Neuronal stem cell (in vitro differentiated cells): ENCODE results near the gene TTPAL.
A peak's percentile ranks its signal among the peaks of the same experiment; 100 is the strongest.

Experiments used
- DNase-seq: peaks from one replicate; pipeline ENCODE4 v3.0.0-alpha.2; 2013; ENCODE audit warnings: low spot score
- H2AFZ ChIP-seq: one replicate; pipeline ENCODE4 v1.6.1; 2013; ENCODE audit warnings: mild to moderate bottlenecking, low read length, inconsistent platforms
- H2AK5ac ChIP-seq: 2 replicates; pipeline ENCODE4 v1.6.1; 2013; ENCODE audit warnings: low read depth, mild to moderate bottlenecking, inconsistent platforms, low read length, moderate library complexity, mixed read lengths
- H2BK120ac ChIP-seq: 2 replicates; pipeline ENCODE4 v1.6.1; 2013; ENCODE audit warnings: low read depth, mild to moderate bottlenecking, inconsistent platforms, low read length, moderate library complexity, mixed read lengths
- H2BK12ac ChIP-seq: one replicate; pipeline ENCODE4 v1.6.1; 2013; ENCODE audit warnings: low read length, inconsistent platforms
- H2BK15ac ChIP-seq: 2 replicates; pipeline ENCODE4 v1.6.1; 2013; ENCODE audit warnings: mild to moderate bottlenecking, low read length, inconsistent platforms, mixed read lengths
- H2BK5ac ChIP-seq: one replicate; pipeline ENCODE4 v1.6.1; 2013; ENCODE audit warnings: inconsistent platforms, mild to moderate bottlenecking, low read length, moderate library complexity
- H3K14ac ChIP-seq: one replicate; pipeline ENCODE4 v1.6.1; 2013; ENCODE audit warnings: low read length, inconsistent platforms
- H3K18ac ChIP-seq: 2 replicates; pipeline ENCODE4 v1.6.1; 2013; ENCODE audit warnings: low read length, inconsistent platforms
- H3K23ac ChIP-seq: 2 replicates; pipeline ENCODE4 v1.6.1; 2013; ENCODE audit warnings: low read depth, mild to moderate bottlenecking, mixed read lengths, low read length, inconsistent platforms; ENCODE audit not compliant: poor library complexity
- H3K27ac ChIP-seq: replicated peaks from 3 replicates; pipeline ENCODE4 v1.5.1; 2013; ENCODE audit warnings: low read length, inconsistent platforms
- H3K27me3 ChIP-seq, 3 experiments: 2 replicates each; pipeline ENCODE4 v1.6.1; 2013; ENCODE audit warnings: low read length in 3 of 3, mild to moderate bottlenecking in 2 of 3, inconsistent platforms in 1 of 3, low read depth in 1 of 3, mixed read lengths in 1 of 3, moderate library complexity in 1 of 3; ENCODE audit not compliant: control insufficient read depth in 3 of 3, insufficient read depth in 3 of 3
- H3K36me3 ChIP-seq, 2 donors: replicated peaks in 1 of 2; 2 replicates each; pipeline ENCODE4 v1.6.1; 2013; ENCODE audit warnings: low read length in 2 of 2; ENCODE audit not compliant: control insufficient read depth in 2 of 2, insufficient read depth in 2 of 2
- H3K4ac ChIP-seq: 2 replicates; pipeline ENCODE4 v1.6.1; 2013; ENCODE audit warnings: inconsistent platforms, mild to moderate bottlenecking, low read length, moderate library complexity
- H3K4me1 ChIP-seq, 2 donors: 1 replicate in 1 of 2; 2 replicates in 1 of 2; pipeline ENCODE4 v1.6.1; 2013; ENCODE audit warnings: low read length in 2 of 2, low read depth in 1 of 2; ENCODE audit not compliant: control insufficient read depth in 2 of 2, insufficient read depth in 1 of 2
- H3K4me2 ChIP-seq: one replicate; pipeline ENCODE4 v1.6.1; 2013; ENCODE audit warnings: mild to moderate bottlenecking, low read length, inconsistent platforms; ENCODE audit not compliant: insufficient read depth, poor library complexity, severe bottlenecking
- H3K4me3 ChIP-seq, 2 donors: 2 replicates each; pipeline ENCODE4 v1.5.1; 2013; ENCODE audit warnings: low read length in 2 of 2, mild to moderate bottlenecking in 2 of 2, inconsistent platforms in 1 of 2, moderate library complexity in 1 of 2
- H3K79me1 ChIP-seq: one replicate; pipeline ENCODE4 v1.6.1; 2013; ENCODE audit warnings: low read depth, mild to moderate bottlenecking, inconsistent platforms, low read length, moderate library complexity
- H3K9ac ChIP-seq: one replicate; pipeline ENCODE4 v1.6.1; 2013; ENCODE audit warnings: mild to moderate bottlenecking, low read depth, low read length, inconsistent platforms; ENCODE audit not compliant: poor library complexity
- H3K9me3 ChIP-seq, 2 donors: replicated peaks in 1 of 2; 2 replicates each; pipeline versions ENCODE3 to v1.6.1; 2013; ENCODE audit warnings: low read length in 2 of 2, mild to moderate bottlenecking in 2 of 2, inconsistent platforms in 1 of 2, low read depth in 1 of 2, mixed read lengths in 1 of 2, moderate library complexity in 1 of 2; ENCODE audit not compliant: control insufficient read depth in 2 of 2, insufficient read depth in 1 of 2
- H4K8ac ChIP-seq: one replicate; pipeline ENCODE4 v1.6.1; 2013; ENCODE audit warnings: low read depth, mild to moderate bottlenecking, inconsistent platforms, low read length, moderate library complexity
- H4K91ac ChIP-seq: one replicate; pipeline ENCODE4 v1.6.1; 2013; ENCODE audit warnings: low read length, low read depth, mild to moderate bottlenecking, inconsistent platforms; ENCODE audit not compliant: poor library complexity
- WGBS, 2 donors: extraction: QIAGEN DNeasy Blood & Tissue Kit; methylation state at CpG; one replicate each; pipeline ENCODE4 v1.1.7; 2013; ENCODE audit warnings: missing lambda C conversion rate in 2 of 2, mixed read lengths in 1 of 2; ENCODE audit not compliant: insufficient read length in 2 of 2, insufficient replicate concordance in 1 of 2; ENCODE audit errors: extremely low coverage in 2 of 2; 5-methylcytosine and 5-hydroxymethylcytosine counted together

TTPAL gene

DNA sequence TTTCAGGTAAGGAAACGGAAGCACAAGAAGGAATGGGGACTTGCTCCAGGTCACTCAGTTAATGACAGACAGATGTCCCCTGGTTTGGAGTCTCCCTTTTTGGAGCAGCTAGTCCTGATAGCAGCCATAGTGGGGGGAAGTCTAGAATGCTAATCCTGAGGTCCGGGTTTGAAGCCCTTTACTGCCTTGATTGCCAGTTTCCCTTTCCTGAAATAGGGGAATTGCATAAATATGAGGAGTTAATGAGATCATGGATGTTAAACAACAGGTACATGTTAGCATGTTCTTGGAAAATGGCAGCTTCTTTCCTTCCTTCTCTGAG lies 341 bp upstream of the TTPAL start:
- no peak for DNase-seq
- Histone ChIP-seq H2AK5ac (no peak overlapping the region), H3K23ac (no peak overlapping the region), H3K4me2 (peak overlapping the region; percentile 79), H4K8ac (no peak overlapping the region), H4K91ac (no peak overlapping the region), H2AFZ (peak overlapping the region; percentile 98), H3K4ac (no peak overlapping the region), H2BK12ac (no peak overlapping the region), H3K27me3 (peaks cover 0 to 4% (median 2%) of the 10 kb centered on the region in 3 experiments), H3K18ac (no peak overlapping the region), H2BK15ac (no peak overlapping the region), H3K9ac (no peak overlapping the region), H2BK120ac (no peak overlapping the region), H3K27ac (no peak overlapping the region), H3K4me1 (peaks cover 4 to 10% of the 10 kb centered on the region in 2 donors), H2BK5ac (no peak overlapping the region), H3K4me3 (peak overlapping the region; percentile 79 to 94), H3K36me3 (peaks cover 5 to 8% of the 10 kb centered on the region in 2 donors), H3K9me3 (no peaks in the 10 kb centered on the region), H3K14ac (no peak overlapping the region), H3K79me1 (no peaks in the 10 kb centered on the region)
- WGBS, 2 donors, result no CpG with 5 or more reads among the region's 2 CpGs

- Histone ChIP-seq H3K9ac (no peak overlapping the region), H3K9me3 (no peaks in the 10 kb centered on the region), H3K18ac (no peak overlapping the region), H3K4me2 (no peak overlapping the region), H3K79me1 (no peaks in the 10 kb centered on the region), H2BK15ac (no peak overlapping the region), H4K91ac (no peak overlapping the region), H3K36me3 (peaks cover 9 to 26% of the 10 kb centered on the region in 2 donors), H3K27me3 (peaks cover 0 to 4% (median 0%) of the 10 kb centered on the region in 3 experiments), H4K8ac (no peak overlapping the region), H2BK5ac (no peak overlapping the region), H3K4ac (no peak overlapping the region), H3K23ac (no peak overlapping the region), H2AFZ (no peak overlapping the region), H3K4me1 (peaks cover 4 to 10% of the 10 kb centered on the region in 2 donors), H3K27ac (no peak overlapping the region), H2AK5ac (no peak overlapping the region), H2BK120ac (no peak overlapping the region), H2BK12ac (no peak overlapping the region), H3K14ac (no peak overlapping the region), H3K4me3 (peak overlapping the region in 1 of 2 donors; percentile 79)
- no CpG with 5 or more reads among the region's 3 CpGs for WGBS, 2 donors
- no peak for DNase-seq
Measured at GRCh38 chr20:44477151-44477550, 1.5 kb downstream of the TTPAL start.

GRCh38 chr20:44478206-44478605 lies 2.5 kb downstream of the TTPAL start:
- Histone ChIP-seq H2BK12ac (no peak overlapping the region), H3K4me1 (peaks cover 4 to 10% of the 10 kb centered on the region in 2 donors), H2AFZ (no peak overlapping the region), H3K4me3 (no peak overlapping the region), H3K23ac (no peak overlapping the region), H3K18ac (no peak overlapping the region), H2BK5ac (no peak overlapping the region), H3K9ac (no peak overlapping the region), H4K91ac (no peak overlapping the region), H3K36me3 (peaks cover 9 to 32% of the 10 kb centered on the region in 2 donors), H3K27me3 (no peaks in the 10 kb centered on the region), H2BK15ac (no peak overlapping the region), H3K27ac (no peak overlapping the region), H3K9me3 (no peaks in the 10 kb centered on the region), H3K4ac (no peak overlapping the region), H2AK5ac (no peak overlapping the region), H3K79me1 (no peaks in the 10 kb centered on the region), H2BK120ac (no peak overlapping the region), H3K4me2 (no peak overlapping the region), H4K8ac (no peak overlapping the region), H3K14ac (no peak overlapping the region)
- WGBS, 2 donors, result no CpG with 5 or more reads among the region's 6 CpGs
- DNase-seq, result no peak

GRCh38 chr20:44479643-44480042 lies 4.0 kb downstream of the TTPAL start:
- Histone ChIP-seq H3K27me3 (no peaks in the 10 kb centered on the region), H3K9me3 (no peaks in the 10 kb centered on the region), H3K4me3 (no peak overlapping the region), H2BK120ac (no peak overlapping the region), H3K4me2 (no peak overlapping the region), H2AFZ (no peak overlapping the region), H2BK12ac (no peak overlapping the region), H3K4ac (no peak overlapping the region), H4K91ac (no peak overlapping the region), H3K9ac (no peak overlapping the region), H3K4me1 (peaks cover 4 to 10% of the 10 kb centered on the region in 2 donors), H3K18ac (no peak overlapping the region), H2BK5ac (no peak overlapping the region), H3K27ac (no peak overlapping the region), H3K79me1 (no peaks in the 10 kb centered on the region), H3K14ac (no peak overlapping the region), H2AK5ac (no peak overlapping the region), H3K36me3 (peaks cover 14 to 46% of the 10 kb centered on the region in 2 donors), H2BK15ac (no peak overlapping the region), H4K8ac (no peak overlapping the region), H3K23ac (no peak overlapping the region)
- no CpG with 5 or more reads among the region's 5 CpGs for WGBS, 2 donors
- no peak for DNase-seq
